Measurements from ENCODE around the gene CDH20.

The CDH20 gene

GRCh38 chr18:61426492-61427053, 93.3 kb downstream of the CDH20 start:
- no peak for DNase-seq (ENCODE audit: low spot score)

- DNase-seq (ENCODE audit: low spot score), result no peak
Observed at GRCh38 chr18:61428266-61428665, 95.0 kb downstream of the CDH20 start.

DNA sequence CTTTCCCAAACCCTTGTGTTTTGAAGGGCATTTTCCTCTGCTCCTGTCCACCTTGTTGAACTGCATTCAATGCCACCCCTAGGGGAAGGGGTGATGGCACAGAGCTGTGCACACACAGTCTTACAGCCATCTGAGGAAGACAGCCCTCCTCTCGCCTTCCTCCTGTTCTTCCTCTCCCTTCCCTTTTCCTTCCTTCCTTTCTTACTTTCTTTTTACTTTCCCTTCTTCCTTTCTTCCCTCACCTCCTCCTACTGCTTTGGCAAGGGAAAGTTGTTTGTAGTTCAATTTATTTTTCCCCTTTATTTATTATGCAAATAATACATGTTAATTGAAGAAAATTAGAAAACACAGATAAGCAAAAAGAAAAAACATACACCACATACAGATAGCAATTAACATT, 99.4 kb downstream of the CDH20 start:
- no peak for DNase-seq (ENCODE audit: low spot score)

GRCh38 chr18:61435064-61435652, 101.9 kb downstream of the CDH20 start:
- DNase-seq (ENCODE audit: low spot score), result peak; percentile 15

DNA sequence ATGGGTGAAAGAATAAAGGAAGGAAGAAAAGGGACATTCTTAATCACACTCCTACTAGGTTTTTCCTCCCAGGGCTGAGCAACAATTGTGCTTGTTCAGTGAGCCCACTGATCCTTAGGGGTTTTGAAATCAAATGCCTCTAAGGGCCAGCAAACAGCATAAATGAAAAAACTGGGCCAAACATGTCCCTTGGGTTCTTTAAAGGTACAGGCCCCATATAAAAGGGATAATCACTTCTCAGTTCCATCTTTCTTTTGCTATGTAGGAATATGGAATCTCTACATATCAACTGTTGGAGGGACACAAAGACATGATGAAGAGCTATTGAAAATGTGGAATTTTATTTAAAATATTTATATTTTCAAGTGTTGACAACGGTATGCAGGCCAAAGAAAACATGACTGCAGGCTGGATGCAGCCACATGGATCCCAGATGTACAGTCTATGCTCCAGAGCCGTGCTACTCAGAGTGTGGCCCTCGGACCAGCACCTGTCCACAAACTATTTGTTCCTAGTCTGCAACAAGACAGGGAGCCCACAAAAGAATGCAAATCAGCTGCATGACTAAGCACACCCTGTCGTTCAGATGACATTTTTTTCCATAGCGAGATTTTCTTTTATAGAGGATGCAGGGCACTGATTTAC, 110.0 kb downstream of the CDH20 start:
- DNase-seq (ENCODE audit: low spot score), result no peak

GRCh38 chr18:61448316-61448715, 115.1 kb downstream of the CDH20 start:
- DNase-seq (ENCODE audit: low spot score), result no peak

DNA sequence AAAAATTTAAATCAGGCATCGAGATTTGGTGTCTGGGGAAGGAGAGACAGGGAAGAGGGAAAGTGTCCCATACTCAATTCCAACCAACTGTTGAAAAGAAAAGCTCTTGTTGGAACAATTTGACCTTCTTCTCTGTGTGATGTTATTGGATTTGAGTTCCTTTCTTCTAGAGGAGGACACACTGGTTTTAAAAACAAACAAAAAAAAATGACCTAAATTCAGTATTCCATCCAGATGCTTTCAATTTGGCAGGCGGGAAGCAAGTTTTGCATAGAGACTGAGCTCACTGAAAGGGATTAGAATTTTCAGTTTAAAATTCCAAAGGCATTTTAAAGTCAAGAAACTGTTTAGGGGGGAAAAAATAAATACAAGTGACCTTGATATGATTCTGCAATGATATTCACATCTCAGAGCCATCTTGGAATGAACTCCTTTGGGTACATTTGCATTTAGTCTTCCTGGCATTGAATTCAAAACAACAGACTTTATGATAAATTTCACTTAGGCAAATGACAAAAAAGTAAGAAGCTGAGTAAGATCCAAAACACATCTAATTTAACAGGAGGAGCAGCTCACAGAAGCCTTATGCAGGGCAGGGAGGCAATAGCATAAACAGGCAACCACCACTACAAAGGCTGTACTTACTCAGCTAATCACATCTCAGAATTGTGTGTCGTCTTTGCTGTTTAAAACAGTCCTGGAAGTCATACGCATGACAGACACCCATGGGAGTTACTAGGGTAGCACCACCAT, 126.8 kb downstream of the CDH20 start:
- DNase-seq (ENCODE audit: low spot score), result no peak

GRCh38 chr18:61464551-61465142, 131.4 kb downstream of the CDH20 start:
- peak; percentile 5 for DNase-seq (ENCODE audit: low spot score)

DNA sequence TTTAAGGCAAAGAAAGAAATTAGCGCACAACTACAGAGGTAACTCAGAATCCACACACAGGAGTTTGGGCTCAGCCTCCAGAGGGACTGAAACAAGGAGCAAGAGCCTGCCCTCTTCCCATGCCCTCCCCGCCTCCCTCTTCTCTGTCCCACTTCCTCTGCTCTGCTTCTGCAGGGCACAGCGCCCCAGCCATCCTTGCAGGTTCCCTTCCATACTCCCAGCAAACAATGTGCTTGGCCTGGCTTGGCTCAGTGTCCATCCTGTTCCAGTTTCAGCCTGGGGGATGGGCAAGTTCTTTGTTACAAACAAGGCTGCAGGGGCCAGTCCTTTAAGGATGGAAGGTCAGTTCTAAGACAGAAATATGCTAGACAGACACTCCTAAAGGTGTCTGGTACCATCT, 133.5 kb downstream of the CDH20 start:
- no peak for DNase-seq (ENCODE audit: low spot score)

- no peak for DNase-seq (ENCODE audit: low spot score)
Observed at GRCh38 chr18:61470031-61470674, 136.9 kb downstream of the CDH20 start.

- no peak for DNase-seq (ENCODE audit: low spot score)
Observed at GRCh38 chr18:61471541-61471940, 138.3 kb downstream of the CDH20 start.

GRCh38 chr18:61471942-61472341, 138.7 kb downstream of the CDH20 start:
- no peak for DNase-seq (ENCODE audit: low spot score)

DNA sequence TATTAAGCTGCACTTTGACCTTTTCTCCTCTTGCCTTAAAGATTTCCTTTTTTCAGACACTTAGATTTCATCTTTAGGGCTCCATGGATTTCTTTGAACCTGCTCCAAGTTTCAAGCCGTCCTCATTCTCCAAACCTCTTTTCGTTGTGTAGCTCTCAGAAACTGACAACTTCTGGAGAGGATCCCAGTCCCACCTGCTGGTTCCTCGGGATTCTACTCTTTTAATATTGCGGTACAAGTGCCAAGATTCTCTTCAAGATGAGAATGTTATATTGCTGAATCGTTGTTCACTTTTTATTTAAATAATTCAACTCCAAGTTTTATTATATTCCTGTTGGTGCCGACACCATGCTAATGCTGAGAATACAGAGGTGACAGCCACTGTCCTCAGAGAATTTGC, 141.1 kb downstream of the CDH20 start:
- DNase-seq (ENCODE audit: low spot score), result no peak

DNA sequence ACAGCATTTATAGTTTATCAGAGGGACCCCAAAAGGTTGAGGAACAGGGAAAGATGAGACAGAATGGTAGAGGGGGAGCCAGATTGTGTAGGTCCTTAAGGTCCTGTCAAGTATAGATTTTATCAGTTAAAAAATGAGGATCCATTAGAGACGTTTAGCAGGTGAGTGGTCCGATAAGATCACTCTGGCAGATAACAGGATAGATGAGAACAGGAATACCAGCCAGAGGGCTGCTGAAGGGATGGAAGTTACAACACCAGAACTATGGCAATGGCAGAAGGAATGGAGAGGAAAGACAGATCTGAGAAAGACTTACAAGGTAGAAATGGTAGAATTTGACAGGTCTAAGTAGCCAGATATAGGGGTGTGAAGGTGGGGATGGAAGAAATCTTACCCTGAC, 141.7 kb downstream of the CDH20 start:
- no peak for DNase-seq (ENCODE audit: low spot score)

GRCh38 chr18:61475931-61476330, 142.7 kb downstream of the CDH20 start:
- DNase-seq (ENCODE audit: low spot score), result no peak

DNA sequence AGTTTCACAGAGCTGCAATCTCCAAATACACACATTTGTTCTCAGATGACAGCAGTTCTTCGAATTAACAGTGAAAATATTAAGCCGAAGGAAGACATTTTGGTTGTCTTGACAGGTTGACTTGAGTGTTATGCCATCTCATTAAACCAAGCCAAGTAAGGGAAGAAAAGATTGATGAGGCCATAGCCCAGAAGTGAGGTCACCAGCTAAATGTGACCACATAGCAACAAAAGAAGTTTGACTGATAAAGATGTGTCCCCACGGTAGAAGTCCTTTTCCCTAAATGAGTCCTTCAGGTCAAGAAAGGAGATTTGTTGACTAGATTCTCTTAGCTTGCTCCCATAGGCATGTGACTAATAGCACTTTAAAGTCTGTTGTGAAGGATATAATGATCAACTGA, 156.1 kb downstream of the CDH20 start:
- no peak for DNase-seq (ENCODE audit: low spot score)

DNA sequence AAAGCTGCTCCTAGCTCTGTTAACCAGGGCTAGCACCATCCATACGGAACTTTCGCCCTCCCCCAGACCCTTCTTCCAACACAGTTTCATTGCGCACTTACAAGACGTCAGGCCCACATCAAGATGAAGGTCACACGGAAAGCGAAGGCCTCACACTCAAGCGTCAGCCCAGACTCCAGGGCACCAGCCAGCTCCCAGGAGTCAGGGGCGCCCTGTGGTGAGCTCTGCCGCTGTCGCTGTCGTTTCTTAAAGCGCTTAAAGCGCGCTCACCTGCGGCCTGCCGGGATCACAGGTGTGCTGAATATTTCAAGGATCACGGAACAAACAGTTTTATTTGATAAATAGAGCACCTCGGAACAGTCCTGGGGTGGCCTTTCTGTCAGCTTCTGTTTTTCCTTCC, 163.1 kb downstream of the CDH20 start:
- no peak for DNase-seq (ENCODE audit: low spot score)

- DNase-seq (ENCODE audit: low spot score), result no peak
Observed at GRCh38 chr18:61497422-61497821, 164.2 kb downstream of the CDH20 start.

DNA sequence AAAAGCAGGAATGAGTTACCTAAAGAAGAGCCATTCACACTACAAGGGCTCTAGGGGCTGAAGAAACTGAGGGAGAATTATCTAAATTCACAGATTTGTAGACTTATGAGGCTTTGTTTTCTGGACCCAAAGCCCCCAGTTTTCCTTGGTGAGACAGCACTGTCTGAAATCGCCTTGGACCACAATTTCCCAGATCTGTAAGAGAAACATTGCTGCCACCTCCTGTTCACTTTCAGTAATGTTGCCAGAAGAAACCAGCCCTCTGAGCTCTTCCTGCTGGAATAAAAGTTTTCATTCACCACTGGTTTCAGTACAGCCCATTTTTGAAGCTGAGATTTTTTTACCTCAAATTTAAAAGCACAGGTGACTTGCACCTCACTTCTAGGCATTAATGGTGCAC, 169.2 kb downstream of the CDH20 start:
- peak; percentile 66 for DNase-seq (ENCODE audit: low spot score)

DNA sequence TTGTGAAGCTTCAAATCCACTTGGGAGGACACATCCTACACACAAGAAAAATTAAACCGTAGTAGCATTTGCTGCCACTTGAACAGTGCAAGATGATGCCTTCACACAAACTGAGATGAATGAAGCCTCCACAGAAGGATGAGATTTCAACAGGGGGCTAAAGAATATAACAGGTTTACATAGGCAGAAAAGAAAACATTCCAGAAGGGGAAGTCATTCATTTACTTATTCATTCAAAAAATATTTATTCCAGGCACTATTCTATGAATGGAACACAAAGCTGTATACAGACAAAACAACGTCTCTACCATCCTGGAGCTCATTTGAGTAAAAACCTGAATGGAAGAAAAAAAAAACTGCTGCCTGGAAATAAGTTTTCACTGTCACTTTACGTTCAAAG, 170.5 kb downstream of the CDH20 start:
- DNase-seq (ENCODE audit: low spot score), result no peak

- DNase-seq (ENCODE audit: low spot score), result no peak
Observed at GRCh38 chr18:61528961-61529360, 195.7 kb downstream of the CDH20 start.

DNA sequence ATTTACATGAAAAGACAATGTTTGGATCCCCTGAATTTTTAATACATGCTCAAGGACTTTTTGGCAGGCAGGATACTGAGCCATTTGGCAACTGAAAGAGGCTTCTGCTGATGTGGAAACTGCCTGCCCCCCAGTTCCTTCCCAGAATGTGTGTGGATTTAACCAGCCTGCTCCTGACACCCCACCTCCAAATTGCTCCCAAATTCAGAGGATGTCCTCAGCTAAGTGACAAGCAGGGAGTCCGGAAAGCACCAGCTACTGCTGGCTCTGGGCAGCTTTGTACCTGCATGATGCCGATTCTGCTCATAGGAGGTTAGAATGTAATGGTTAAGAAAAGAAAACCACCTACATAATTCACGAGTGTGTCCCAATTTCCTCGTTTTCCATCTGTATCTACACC, 197.5 kb downstream of the CDH20 start:
- DNase-seq (ENCODE audit: low spot score), result no peak
